Neuronal stem cell (in vitro differentiated cells): ENCODE results near the gene RAPH1.

Experiments
- DNase-seq: peaks from one replicate; pipeline ENCODE4 v3.0.0-alpha.2; 2013; ENCODE audit warnings: low spot score
- H2AFZ ChIP-seq: one replicate; pipeline ENCODE4 v1.6.1; 2013; ENCODE audit warnings: mild to moderate bottlenecking, low read length, inconsistent platforms
- H2AK5ac ChIP-seq: 2 replicates; pipeline ENCODE4 v1.6.1; 2013; ENCODE audit warnings: low read depth, mild to moderate bottlenecking, inconsistent platforms, low read length, moderate library complexity, mixed read lengths
- H2BK120ac ChIP-seq: 2 replicates; pipeline ENCODE4 v1.6.1; 2013; ENCODE audit warnings: low read depth, mild to moderate bottlenecking, inconsistent platforms, low read length, moderate library complexity, mixed read lengths
- H2BK12ac ChIP-seq: one replicate; pipeline ENCODE4 v1.6.1; 2013; ENCODE audit warnings: low read length, inconsistent platforms
- H2BK15ac ChIP-seq: 2 replicates; pipeline ENCODE4 v1.6.1; 2013; ENCODE audit warnings: mild to moderate bottlenecking, low read length, inconsistent platforms, mixed read lengths
- H2BK5ac ChIP-seq: one replicate; pipeline ENCODE4 v1.6.1; 2013; ENCODE audit warnings: inconsistent platforms, mild to moderate bottlenecking, low read length, moderate library complexity
- H3K14ac ChIP-seq: one replicate; pipeline ENCODE4 v1.6.1; 2013; ENCODE audit warnings: low read length, inconsistent platforms
- H3K18ac ChIP-seq: 2 replicates; pipeline ENCODE4 v1.6.1; 2013; ENCODE audit warnings: low read length, inconsistent platforms
- H3K23ac ChIP-seq: 2 replicates; pipeline ENCODE4 v1.6.1; 2013; ENCODE audit warnings: low read depth, mild to moderate bottlenecking, mixed read lengths, low read length, inconsistent platforms; ENCODE audit not compliant: poor library complexity
- H3K27ac ChIP-seq: replicated peaks from 3 replicates; pipeline ENCODE4 v1.5.1; 2013; ENCODE audit warnings: low read length, inconsistent platforms
- H3K27me3 ChIP-seq, 3 experiments: 2 replicates each; pipeline ENCODE4 v1.6.1; 2013; ENCODE audit warnings: low read length in 3 of 3, mild to moderate bottlenecking in 2 of 3, inconsistent platforms in 1 of 3, low read depth in 1 of 3, mixed read lengths in 1 of 3, moderate library complexity in 1 of 3; ENCODE audit not compliant: control insufficient read depth in 3 of 3, insufficient read depth in 3 of 3
- H3K36me3 ChIP-seq, 2 donors: replicated peaks in 1 of 2; 2 replicates each; pipeline ENCODE4 v1.6.1; 2013; ENCODE audit warnings: low read length in 2 of 2; ENCODE audit not compliant: control insufficient read depth in 2 of 2, insufficient read depth in 2 of 2
- H3K4ac ChIP-seq: 2 replicates; pipeline ENCODE4 v1.6.1; 2013; ENCODE audit warnings: inconsistent platforms, mild to moderate bottlenecking, low read length, moderate library complexity
- H3K4me1 ChIP-seq, 2 donors: 1 replicate in 1 of 2; 2 replicates in 1 of 2; pipeline ENCODE4 v1.6.1; 2013; ENCODE audit warnings: low read length in 2 of 2, low read depth in 1 of 2; ENCODE audit not compliant: control insufficient read depth in 2 of 2, insufficient read depth in 1 of 2
- H3K4me2 ChIP-seq: one replicate; pipeline ENCODE4 v1.6.1; 2013; ENCODE audit warnings: mild to moderate bottlenecking, low read length, inconsistent platforms; ENCODE audit not compliant: insufficient read depth, poor library complexity, severe bottlenecking
- H3K4me3 ChIP-seq, 2 donors: 2 replicates each; pipeline ENCODE4 v1.5.1; 2013; ENCODE audit warnings: low read length in 2 of 2, mild to moderate bottlenecking in 2 of 2, inconsistent platforms in 1 of 2, moderate library complexity in 1 of 2
- H3K79me1 ChIP-seq: one replicate; pipeline ENCODE4 v1.6.1; 2013; ENCODE audit warnings: low read depth, mild to moderate bottlenecking, inconsistent platforms, low read length, moderate library complexity
- H3K9ac ChIP-seq: one replicate; pipeline ENCODE4 v1.6.1; 2013; ENCODE audit warnings: mild to moderate bottlenecking, low read depth, low read length, inconsistent platforms; ENCODE audit not compliant: poor library complexity
- H3K9me3 ChIP-seq, 2 donors: replicated peaks in 1 of 2; 2 replicates each; pipeline versions ENCODE3 to v1.6.1; 2013; ENCODE audit warnings: low read length in 2 of 2, mild to moderate bottlenecking in 2 of 2, inconsistent platforms in 1 of 2, low read depth in 1 of 2, mixed read lengths in 1 of 2, moderate library complexity in 1 of 2; ENCODE audit not compliant: control insufficient read depth in 2 of 2, insufficient read depth in 1 of 2
- H4K8ac ChIP-seq: one replicate; pipeline ENCODE4 v1.6.1; 2013; ENCODE audit warnings: low read depth, mild to moderate bottlenecking, inconsistent platforms, low read length, moderate library complexity
- H4K91ac ChIP-seq: one replicate; pipeline ENCODE4 v1.6.1; 2013; ENCODE audit warnings: low read length, low read depth, mild to moderate bottlenecking, inconsistent platforms; ENCODE audit not compliant: poor library complexity
- WGBS, 2 donors: extraction: QIAGEN DNeasy Blood & Tissue Kit; methylation state at CpG; one replicate each; pipeline ENCODE4 v1.1.7; 2013; ENCODE audit warnings: missing lambda C conversion rate in 2 of 2, mixed read lengths in 1 of 2; ENCODE audit not compliant: insufficient read length in 2 of 2, insufficient replicate concordance in 1 of 2; ENCODE audit errors: extremely low coverage in 2 of 2; 5-methylcytosine and 5-hydroxymethylcytosine counted together

Gene RAPH1

DNA sequence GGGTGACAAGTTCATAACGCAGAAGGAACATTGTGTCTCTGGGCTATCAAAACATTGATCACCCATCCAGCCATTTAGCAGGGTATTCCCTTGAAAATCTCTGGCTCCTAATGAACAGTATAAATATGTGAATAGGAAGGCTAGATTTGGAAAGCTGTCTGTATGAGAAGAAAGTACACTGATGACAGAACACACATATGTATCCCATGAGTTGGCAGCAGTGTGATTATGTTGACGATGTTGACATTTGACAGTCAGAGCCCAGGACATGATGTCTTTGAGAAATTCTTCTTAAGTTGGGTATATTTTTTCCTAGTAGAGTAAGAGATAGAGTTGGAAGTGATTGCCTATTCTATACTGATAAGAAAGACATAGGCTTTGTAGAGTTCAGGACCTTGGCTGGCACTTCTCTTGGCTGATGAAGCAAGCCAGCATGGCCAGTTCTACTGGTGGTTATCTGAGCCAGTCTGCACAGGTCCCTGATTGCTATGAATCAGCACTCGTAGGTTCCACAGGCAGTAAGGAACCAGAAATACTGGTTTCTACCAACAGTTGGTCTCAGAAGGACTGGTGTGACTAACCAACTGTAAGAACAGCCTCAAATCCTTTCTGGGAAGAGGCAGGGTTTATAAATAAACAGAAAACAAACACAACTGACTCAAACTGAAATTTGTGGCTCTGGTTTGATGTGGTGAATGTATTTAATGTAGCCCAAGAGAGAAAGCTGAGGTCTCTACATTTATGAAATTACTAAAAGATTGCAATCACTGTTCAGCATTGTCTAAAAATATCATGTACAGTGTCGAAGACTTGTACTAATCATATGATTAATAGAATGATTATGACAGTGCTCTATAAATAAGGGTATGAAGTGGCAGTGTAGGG is 43.9 kb upstream of the RAPH1 start:
- Histone ChIP-seq H3K23ac (no peak overlapping the region), H3K27ac (no peak overlapping the region), H3K9ac (no peak overlapping the region), H2BK120ac (no peak overlapping the region), H3K4me1 (no peaks in the 10 kb centered on the region), H3K4me2 (no peak overlapping the region), H3K9me3 (no peaks in the 10 kb centered on the region), H4K91ac (no peak overlapping the region), H3K14ac (no peak overlapping the region), H2BK12ac (no peak overlapping the region), H2BK5ac (no peak overlapping the region), H3K79me1 (no peaks in the 10 kb centered on the region), H2AK5ac (no peak overlapping the region), H3K27me3 (peaks cover 0 to 6% (median 0%) of the 10 kb centered on the region in 3 experiments), H2BK15ac (no peak overlapping the region), H3K18ac (no peak overlapping the region), H3K4ac (no peak overlapping the region), H3K36me3 (no peaks in the 10 kb centered on the region), H4K8ac (no peak overlapping the region), H3K4me3 (no peak overlapping the region), H2AFZ (no peak overlapping the region)
- no peak for DNase-seq
- WGBS, 2 donors, result no CpG with 5 or more reads among the region's 4 CpGs

GRCh38 chr2:203574824-203575223 is 39.7 kb upstream of the RAPH1 start:
- Histone ChIP-seq H2BK15ac (no peak overlapping the region), H3K9ac (no peak overlapping the region), H4K91ac (no peak overlapping the region), H3K18ac (no peak overlapping the region), H3K79me1 (no peaks in the 10 kb centered on the region), H3K27me3 (peaks cover 0 to 6% (median 0%) of the 10 kb centered on the region in 3 experiments), H2BK120ac (no peak overlapping the region), H3K9me3 (no peaks in the 10 kb centered on the region), H2AK5ac (no peak overlapping the region), H3K14ac (no peak overlapping the region), H2AFZ (no peak overlapping the region), H3K27ac (no peak overlapping the region), H3K4ac (no peak overlapping the region), H2BK12ac (no peak overlapping the region), H2BK5ac (no peak overlapping the region), H3K4me1 (no peaks in the 10 kb centered on the region), H3K4me3 (no peak overlapping the region), H4K8ac (no peak overlapping the region), H3K23ac (no peak overlapping the region), H3K36me3 (no peaks in the 10 kb centered on the region), H3K4me2 (no peak overlapping the region)
- no CpG with 5 or more reads among the region's 6 CpGs for WGBS, 2 donors
- DNase-seq, result no peak

DNA sequence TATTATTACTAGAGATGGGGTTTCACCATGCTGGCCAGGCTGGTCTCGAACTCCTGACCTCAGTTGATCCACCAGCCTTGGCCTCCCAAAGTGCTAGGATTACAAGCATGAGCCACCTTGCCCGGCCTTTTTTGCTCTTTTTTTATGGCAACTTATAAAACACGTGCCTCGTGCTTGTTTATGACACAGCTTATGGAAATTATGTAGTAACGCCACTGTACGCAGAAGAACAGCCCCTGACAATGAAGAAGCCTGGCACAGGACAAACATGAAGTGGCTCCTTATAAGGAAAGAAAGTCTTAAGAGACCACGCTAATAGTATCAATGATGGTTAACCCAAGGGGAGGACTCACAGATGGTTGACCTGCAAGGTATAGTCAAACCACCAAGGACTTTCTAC is 37.2 kb upstream of the RAPH1 start:
- no peak for DNase-seq
- H3K27me3 ChIP-seq, result peaks cover 0 to 6% (median 0%) of the 10 kb centered on the region in 3 experiments
- H3K36me3 ChIP-seq, result no peaks in the 10 kb centered on the region
- no peak overlapping the region for H3K9ac ChIP-seq
- no peaks in the 10 kb centered on the region for H3K79me1 ChIP-seq
- no peak overlapping the region for H4K8ac ChIP-seq
- no peak overlapping the region for H3K4ac ChIP-seq
- no peak overlapping the region for H3K27ac ChIP-seq
- H3K9me3 ChIP-seq, result no peaks in the 10 kb centered on the region
- H3K4me1 ChIP-seq, result no peaks in the 10 kb centered on the region
- H2BK12ac ChIP-seq, result no peak overlapping the region
- no peak overlapping the region for H2AK5ac ChIP-seq
- no peak overlapping the region for H4K91ac ChIP-seq
- H3K18ac ChIP-seq, result no peak overlapping the region
- no peak overlapping the region for H2AFZ ChIP-seq
- no peak overlapping the region for H3K23ac ChIP-seq
- H3K4me3 ChIP-seq, result no peak overlapping the region
- no peak overlapping the region for H2BK15ac ChIP-seq
- H2BK120ac ChIP-seq, result no peak overlapping the region
- H3K4me2 ChIP-seq, result no peak overlapping the region
- WGBS, 2 donors, result no CpG with 5 or more reads among the region's 7 CpGs
- H3K14ac ChIP-seq, result no peak overlapping the region
- no peak overlapping the region for H2BK5ac ChIP-seq

GRCh38 chr2:203569677-203570316 is 34.7 kb upstream of the RAPH1 start:
- Histone ChIP-seq H3K79me1 (no peaks in the 10 kb centered on the region), H3K27me3 (peaks cover 0 to 6% (median 0%) of the 10 kb centered on the region in 3 experiments), H2AFZ (no peak overlapping the region), H3K14ac (no peak overlapping the region), H4K91ac (no peak overlapping the region), H2BK12ac (no peak overlapping the region), H3K27ac (no peak overlapping the region), H3K4me2 (no peak overlapping the region), H3K36me3 (no peaks in the 10 kb centered on the region), H2BK5ac (no peak overlapping the region), H3K4ac (no peak overlapping the region), H3K9me3 (no peaks in the 10 kb centered on the region), H2BK15ac (no peak overlapping the region), H4K8ac (no peak overlapping the region), H3K9ac (no peak overlapping the region), H3K4me1 (no peaks in the 10 kb centered on the region), H3K4me3 (no peak overlapping the region), H3K18ac (no peak overlapping the region), H2AK5ac (no peak overlapping the region), H2BK120ac (no peak overlapping the region), H3K23ac (no peak overlapping the region)
- WGBS, 2 donors, result no CpG with 5 or more reads among the region's 8 CpGs
- no peak for DNase-seq
